ENCODE data around the gene DMAP1. TPM values are rescaled to one million over a fixed set of nuclear protein-coding genes. Genes with fewer than 3 reads are reported as not detected.

Gene DMAP1
- total RNA-seq, 2 donors from 2014 or later = 18.5 to 23.6 TPM

DNA sequence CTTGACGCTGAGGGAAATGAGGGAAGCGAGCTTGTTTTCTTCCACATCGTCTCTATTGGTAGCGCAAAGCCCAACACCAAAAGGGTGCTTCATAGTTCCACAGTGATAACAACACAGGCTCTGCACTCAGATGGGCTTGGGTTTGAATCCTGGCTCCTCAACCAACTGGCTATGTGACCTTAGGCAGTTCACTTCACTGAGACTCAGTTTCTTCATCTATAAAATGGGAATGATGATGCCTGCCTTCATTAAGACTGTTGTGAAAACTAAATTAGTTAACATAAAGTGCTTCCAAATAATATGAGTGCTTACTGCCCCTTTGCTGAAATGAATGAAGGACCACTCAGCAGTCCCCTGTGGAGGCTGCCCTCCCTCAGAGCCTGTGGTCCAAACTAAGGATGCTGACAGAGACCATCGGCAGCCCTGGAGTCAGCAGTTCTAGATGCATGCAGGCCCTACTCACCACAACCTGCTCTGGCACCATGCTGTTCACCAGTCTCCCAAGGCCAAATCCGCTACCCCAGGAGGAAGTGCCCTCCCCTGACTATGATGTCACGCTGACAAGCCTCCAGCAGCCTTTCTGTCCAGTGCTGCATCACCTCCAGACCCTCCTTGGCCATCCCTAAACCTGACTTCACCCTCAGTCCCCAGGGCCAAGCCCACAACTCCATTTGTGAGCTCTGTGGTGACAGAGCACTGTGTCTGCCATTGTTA lies 30.7 kb downstream of the DMAP1 start:
- intact Hi-C loops (cut with DNase I) = no loop called here
- DNase-seq (ENCODE audit: low spot score) = no peak

DNA sequence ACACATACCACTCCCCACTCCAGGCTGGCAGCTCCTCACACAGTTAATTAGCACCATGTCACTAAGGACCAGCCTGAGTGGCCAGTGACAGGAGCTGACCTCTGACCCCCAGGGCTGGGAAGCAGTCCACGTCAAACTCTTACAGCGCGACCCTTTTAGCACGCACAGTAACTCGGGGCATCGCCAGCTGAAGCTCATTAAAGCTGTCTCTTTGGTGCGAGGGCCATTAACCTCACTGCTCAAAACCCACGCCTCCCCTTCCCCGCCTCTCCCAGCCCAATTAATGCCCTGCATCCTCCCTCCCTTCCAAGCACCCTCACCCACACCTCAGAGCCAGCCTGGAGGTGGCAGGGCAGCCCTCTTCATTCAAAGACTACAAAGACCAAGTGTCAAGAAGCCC lies 31.7 kb downstream of the DMAP1 start:
- intact Hi-C loops (cut with DNase I) = no loop called here
- no peak for DNase-seq (ENCODE audit: low spot score)

GRCh38 chr1:44246806-44247205 lies 33.5 kb downstream of the DMAP1 start:
- no peak for DNase-seq (ENCODE audit: low spot score)
- intact Hi-C loops (cut with DNase I) = no loop called here

- no peak for DNase-seq (ENCODE audit: low spot score)
- intact Hi-C loops (cut with DNase I) = no loop called here
These were observed 36.3 kb downstream of the DMAP1 start for GRCh38 chr1:44249543-44249942.

GRCh38 chr1:44250068-44250781 lies 37.0 kb downstream of the DMAP1 start:
- intact Hi-C loops (cut with DNase I) = no loop called here
- DNase-seq (ENCODE audit: low spot score) = no peak

GRCh38 chr1:44251486-44251885 lies 38.2 kb downstream of the DMAP1 start:
- intact Hi-C loops (cut with DNase I) = no loop called here
- DNase-seq (ENCODE audit: low spot score) = no peak

DNA sequence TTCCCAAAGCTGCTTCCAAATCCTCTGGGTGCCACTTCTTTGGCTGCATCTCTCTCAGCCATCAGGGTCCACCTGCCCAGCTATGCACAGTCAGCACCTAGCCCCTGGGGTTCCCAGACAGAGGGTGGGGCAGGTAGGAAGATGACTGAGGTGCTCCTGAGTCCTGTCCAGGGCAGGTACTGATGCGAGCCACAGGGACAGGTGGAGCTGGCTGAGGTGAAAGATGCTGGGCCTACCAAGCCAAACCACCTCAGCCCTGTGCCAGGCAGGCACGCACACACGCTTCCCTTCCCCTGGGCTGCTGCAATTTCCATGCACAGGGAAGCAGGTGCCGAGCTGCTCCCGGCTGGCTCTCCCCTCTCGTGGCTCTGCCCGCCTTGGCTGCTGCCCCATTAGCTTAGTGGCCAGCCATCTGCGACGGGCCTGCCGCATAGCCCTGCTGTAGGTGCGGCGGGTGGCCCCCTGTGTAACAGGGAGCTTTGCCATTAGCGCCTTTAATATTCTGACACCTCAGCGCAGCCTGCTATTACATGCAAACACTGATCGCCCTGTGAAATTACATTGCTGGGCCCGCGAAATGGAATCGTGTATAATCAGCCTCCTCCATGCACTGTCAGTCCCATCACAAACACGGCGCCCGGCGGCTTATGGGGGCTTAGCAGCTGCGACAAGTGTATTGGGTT lies 38.9 kb downstream of the DMAP1 start:
- intact Hi-C loops (cut with DNase I) = no loop called here
- DNase-seq (ENCODE audit: low spot score) = no peak

- intact Hi-C loops (cut with DNase I) = no loop called here
- no peak for DNase-seq (ENCODE audit: low spot score)
These were observed 41.2 kb downstream of the DMAP1 start for GRCh38 chr1:44254392-44254910.

GRCh38 chr1:44256762-44257554 lies 43.7 kb downstream of the DMAP1 start:
- DNase-seq (ENCODE audit: low spot score) = no peak
- intact Hi-C loops (cut with DNase I) = no loop called here

- intact Hi-C loops (cut with DNase I) = no loop called here
These were observed 45.8 kb downstream of the DMAP1 start for GRCh38 chr1:44259090-44259489.

DNA sequence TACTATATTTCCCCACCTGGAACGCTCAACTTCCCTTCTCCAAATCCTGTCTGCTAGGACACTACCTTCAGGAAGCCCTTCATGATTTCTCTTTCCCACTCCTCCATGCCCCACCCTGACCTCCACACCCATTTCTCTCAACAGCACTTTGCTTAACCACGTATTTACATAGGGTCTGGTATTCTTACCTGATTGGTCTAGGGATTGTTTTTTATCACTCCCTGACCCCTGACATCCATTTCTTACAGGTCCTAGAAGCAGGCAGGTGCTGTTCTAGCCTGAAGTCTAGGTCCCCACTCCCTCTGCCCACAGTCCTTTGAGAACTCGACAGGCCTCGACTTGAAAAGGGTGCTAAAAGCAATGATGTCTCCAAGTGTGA lies 47.5 kb downstream of the DMAP1 start:
- intact Hi-C loops (cut with DNase I) = loop anchor here in 1 of 2 donors (5.0 kb wide), 1 partner anchor 1082 kb away; the partner anchor contains the start of genes MUTYH and TOE1
- no peak for DNase-seq (ENCODE audit: low spot score)

More at GRCh38 chr1:44259090-44259489, 45.8 kb downstream of the DMAP1 start:
- no peak for DNase-seq (ENCODE audit: low spot score)

DNA sequence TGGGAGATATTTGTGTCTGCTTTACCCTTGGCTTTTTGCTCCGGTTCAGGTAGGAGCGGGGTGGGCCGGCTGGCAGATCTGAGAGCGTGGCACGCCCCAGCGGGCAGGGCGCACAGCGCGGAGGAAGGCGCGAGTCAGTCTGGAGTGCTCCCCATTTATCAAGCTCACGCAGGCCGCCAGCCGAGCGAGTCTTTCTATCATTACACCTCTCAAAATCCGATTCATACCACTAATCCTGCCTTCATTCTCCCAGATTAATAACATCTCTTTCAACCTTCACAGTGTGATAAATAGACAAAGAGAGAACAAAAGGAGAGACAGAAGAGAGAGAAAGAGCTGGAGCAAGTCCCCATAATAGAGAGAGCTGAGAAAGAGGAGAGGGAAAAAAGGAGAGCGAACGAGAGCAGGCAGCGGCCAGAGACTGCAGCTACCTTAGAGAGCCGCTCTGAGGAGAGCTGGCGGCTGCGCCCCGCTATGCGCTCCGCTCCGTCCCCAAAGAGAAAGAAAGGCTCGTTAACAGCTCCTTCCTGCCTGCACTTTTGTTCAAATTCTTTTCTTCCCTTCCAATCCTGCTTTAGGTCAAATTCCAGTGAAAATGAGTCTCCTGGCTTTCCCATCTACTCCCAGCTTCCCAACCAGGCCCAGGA lies 48.0 kb downstream of the DMAP1 start:
- no peak for DNase-seq (ENCODE audit: low spot score)

DNA sequence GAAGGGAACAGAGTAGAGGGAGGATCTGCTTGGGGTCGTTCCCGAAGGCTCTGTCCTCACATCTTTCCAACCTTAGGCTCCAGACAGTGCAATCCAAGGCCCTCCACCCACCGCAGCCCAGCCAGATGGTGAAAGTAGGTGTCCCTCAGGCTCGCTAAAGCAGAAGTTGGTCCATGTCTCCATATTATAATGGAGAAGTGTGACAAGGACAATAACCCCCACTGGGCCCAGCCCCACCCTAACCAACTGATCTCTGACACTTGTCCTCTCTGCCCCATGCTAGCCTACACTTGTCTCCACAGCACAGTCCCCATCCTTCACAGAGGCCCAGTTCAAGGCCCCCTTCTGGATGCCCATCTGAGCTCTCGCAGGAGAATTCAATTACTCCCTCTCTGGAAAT lies 48.7 kb downstream of the DMAP1 start:
- intact Hi-C loops (cut with DNase I) = loop anchor here in 1 of 2 donors (5.0 kb wide), 1 partner anchor 1080 kb away; the partner anchor contains the start of genes MUTYH and TOE1
- no peak for DNase-seq (ENCODE audit: low spot score)

More for the DNA sequence above, 48.0 kb downstream of the DMAP1 start:
- intact Hi-C loops (cut with DNase I) = loop anchor here in 1 of 2 donors (5.0 kb wide), 1 partner anchor 1081 kb away; the partner anchor contains the start of genes MUTYH and TOE1

DNA sequence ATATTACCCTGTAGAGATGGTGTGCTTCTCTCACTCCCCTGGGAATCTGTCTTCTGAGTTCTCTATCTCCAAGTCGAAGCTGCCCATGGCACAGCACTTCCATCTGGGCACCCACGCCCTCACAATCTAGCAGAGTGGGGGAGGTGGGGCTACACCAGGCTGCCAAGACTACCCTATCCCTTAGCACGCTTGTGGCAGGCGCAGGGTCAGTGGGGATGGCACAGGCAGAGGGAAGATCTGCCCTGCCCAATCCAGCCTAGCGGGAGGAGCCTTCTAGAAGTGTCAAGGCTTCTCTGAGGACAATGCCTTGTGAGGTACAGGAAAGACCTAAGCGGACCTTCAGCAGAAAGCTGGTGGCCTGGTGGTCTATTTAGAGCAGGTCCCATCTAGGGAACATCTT lies 49.1 kb downstream of the DMAP1 start:
- no peak for DNase-seq (ENCODE audit: low spot score)
- intact Hi-C loops (cut with DNase I) = loop anchor here in 1 of 2 donors (5.0 kb wide), 1 partner anchor 1080 kb away; the partner anchor contains the start of genes MUTYH and TOE1

DNA sequence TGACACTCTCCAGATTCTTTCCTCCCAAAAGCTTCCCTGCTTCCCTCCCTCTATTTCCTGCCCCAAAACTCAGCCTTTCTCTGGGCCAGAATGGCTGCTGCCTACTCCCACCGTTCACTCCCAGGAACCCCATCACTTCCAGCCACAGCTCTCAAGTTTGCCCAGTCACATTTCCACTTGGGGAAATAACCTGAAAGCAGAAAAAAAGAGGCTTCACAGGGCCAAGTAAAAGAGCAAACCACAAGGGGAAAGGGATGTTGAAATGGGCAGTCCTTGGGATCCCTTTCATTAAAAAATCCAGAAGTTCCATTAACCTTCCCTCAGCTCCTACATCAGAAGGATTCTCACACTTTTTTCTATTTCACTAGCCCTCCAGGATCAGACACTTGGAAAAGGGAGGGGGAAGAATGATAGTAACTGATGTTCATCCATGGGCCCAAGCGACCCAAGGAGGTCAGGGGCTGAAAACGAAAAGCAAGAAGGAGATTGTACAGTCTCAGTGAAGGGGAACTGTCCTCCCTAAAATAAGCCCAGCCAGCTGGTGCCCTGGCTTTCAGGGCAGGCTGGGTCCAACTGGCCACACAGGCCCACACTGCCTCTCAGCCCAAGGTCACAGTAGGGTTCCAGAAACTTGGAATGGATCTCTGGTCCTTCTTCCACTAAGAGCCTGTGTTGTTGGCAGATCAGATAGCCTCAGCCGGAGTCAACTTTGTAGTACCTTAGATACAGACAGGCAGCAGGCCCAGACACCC lies 49.7 kb downstream of the DMAP1 start:
- intact Hi-C loops (cut with DNase I) = loop anchor here in 1 of 2 donors (5.0 kb wide), 1 partner anchor 1079 kb away; the partner anchor contains the start of genes MUTYH and TOE1
- DNase-seq (ENCODE audit: low spot score) = no peak

DNA sequence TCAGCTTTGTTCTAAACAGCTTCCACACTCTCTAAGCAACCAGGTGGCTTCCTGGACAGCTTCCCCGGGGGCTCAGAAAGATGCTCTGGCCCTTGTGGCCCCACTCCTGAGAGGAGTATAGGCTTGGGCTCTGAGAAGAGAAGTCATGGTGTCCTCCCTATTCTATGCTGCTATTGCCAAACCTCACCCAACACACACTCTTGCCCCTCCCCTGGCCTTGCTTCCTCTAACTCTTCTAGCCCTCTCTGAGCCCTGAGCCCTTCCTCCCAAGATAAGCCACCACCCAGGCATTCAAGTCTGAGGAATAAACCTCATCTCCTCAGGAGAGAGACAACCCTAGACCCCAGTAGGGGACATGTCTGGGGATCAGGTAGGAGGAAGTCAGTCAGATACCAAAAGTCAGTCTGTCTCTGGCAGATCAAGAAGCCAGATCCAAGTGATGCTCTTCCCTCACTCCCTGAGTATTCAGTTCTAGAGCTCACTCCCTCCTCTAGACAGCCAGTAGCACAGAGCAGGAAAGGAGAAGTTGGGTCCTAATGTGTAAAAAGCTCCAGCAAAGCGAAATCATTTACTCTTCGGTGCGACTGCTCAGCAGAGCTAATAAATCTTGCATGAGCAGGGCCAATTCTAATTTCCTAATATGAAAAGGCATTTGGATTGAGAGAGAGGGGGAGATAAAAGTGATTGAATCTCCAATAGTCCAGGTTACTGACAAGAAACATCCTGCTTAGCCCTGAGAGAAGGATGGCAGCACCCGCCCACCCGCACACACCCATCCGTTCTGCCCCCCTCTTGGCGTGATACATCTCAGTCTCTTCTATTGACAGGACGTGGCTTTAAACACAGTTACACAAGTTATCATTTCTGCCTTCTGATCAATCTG lies 50.5 kb downstream of the DMAP1 start:
- intact Hi-C loops (cut with DNase I) = loop anchor here in 1 of 2 donors (5.0 kb wide), 1 partner anchor 1078 kb away; the partner anchor contains the start of genes MUTYH and TOE1
- no peak for DNase-seq (ENCODE audit: low spot score)

GRCh38 chr1:44264451-44264771 lies 51.1 kb downstream of the DMAP1 start:
- intact Hi-C loops (cut with DNase I) = loop anchor here in 1 of 2 donors (5.0 kb wide), 1 partner anchor 1078 kb away; the partner anchor contains the start of genes MUTYH and TOE1

More at GRCh38 chr1:44264451-44264771, 51.1 kb downstream of the DMAP1 start:
- no peak for DNase-seq (ENCODE audit: low spot score)
